Nephron (organoid): ENCODE data around the gene GSTM3.
"Not testable (repeated sequence)": the region's sequence is repeated elsewhere in the genome, so short reads cannot be mapped to it uniquely, and the experiment has no call there.

Experiments
- H3K27ac Mint-ChIP-seq, 3 experiments: 2 replicates each; pipeline ENCODE4 v1.8.0; 2020; ENCODE audit warnings: mixed read lengths in 3 of 3, mild to moderate bottlenecking in 2 of 3, moderate library complexity in 1 of 3
- H3K27me3 Mint-ChIP-seq: 2 replicates; pipeline ENCODE4 v1.8.0; 2021; ENCODE audit warnings: low read depth, mild to moderate bottlenecking, moderate library complexity, mixed read lengths
- H3K36me3 Mint-ChIP-seq: 2 replicates; pipeline ENCODE4 v1.8.0; 2020; ENCODE audit warnings: low read depth, mixed read lengths
- H3K4me1 Mint-ChIP-seq: 2 replicates; pipeline ENCODE4 v1.8.0; 2020; ENCODE audit warnings: mixed read lengths
- H3K4me3 Mint-ChIP-seq, 3 experiments: 2 replicates each; pipeline ENCODE4 v1.8.0; 2020; ENCODE audit warnings: mild to moderate bottlenecking in 3 of 3, mixed read lengths in 3 of 3, moderate library complexity in 2 of 3
- H3K9me3 Mint-ChIP-seq: 2 replicates; pipeline ENCODE4 v1.8.0; 2020; ENCODE audit warnings: mixed read lengths
- TF ChIP-seq, protein P1 (sequence below), 3 experiments: fragments of 200-600 bp; sonication (generic); IDR thresholded peaks; one replicate each; pipeline ENCODE4 v1.5.0; 2021; ENCODE audit warnings: antibody characterized with exemption in 3 of 3; ENCODE audit not compliant: unreplicated experiment in 3 of 3

The GSTM3 gene

GRCh38 chr1:109754738-109755137, 13.9 kb upstream of the GSTM3 start:
- Mint-ChIP-seq H3K4me1 (peaks cover 8% of the 10 kb centered on the region), H3K4me3 (no peak overlapping the region), H3K9me3 (no peaks in the 10 kb centered on the region), H3K27ac (no peak overlapping the region), H3K27me3 (peaks cover 10% of the 10 kb centered on the region), H3K36me3 (no peaks in the 10 kb centered on the region)
- TF ChIP-seq, protein P1, sequence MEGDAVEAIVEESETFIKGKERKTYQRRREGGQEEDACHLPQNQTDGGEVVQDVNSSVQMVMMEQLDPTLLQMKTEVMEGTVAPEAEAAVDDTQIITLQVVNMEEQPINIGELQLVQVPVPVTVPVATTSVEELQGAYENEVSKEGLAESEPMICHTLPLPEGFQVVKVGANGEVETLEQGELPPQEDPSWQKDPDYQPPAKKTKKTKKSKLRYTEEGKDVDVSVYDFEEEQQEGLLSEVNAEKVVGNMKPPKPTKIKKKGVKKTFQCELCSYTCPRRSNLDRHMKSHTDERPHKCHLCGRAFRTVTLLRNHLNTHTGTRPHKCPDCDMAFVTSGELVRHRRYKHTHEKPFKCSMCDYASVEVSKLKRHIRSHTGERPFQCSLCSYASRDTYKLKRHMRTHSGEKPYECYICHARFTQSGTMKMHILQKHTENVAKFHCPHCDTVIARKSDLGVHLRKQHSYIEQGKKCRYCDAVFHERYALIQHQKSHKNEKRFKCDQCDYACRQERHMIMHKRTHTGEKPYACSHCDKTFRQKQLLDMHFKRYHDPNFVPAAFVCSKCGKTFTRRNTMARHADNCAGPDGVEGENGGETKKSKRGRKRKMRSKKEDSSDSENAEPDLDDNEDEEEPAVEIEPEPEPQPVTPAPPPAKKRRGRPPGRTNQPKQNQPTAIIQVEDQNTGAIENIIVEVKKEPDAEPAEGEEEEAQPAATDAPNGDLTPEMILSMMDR (IDR thresholded peaks at IDR 0.05; ENCODE audit: unreplicated experiment in 3 of 3), result no peak

DNA sequence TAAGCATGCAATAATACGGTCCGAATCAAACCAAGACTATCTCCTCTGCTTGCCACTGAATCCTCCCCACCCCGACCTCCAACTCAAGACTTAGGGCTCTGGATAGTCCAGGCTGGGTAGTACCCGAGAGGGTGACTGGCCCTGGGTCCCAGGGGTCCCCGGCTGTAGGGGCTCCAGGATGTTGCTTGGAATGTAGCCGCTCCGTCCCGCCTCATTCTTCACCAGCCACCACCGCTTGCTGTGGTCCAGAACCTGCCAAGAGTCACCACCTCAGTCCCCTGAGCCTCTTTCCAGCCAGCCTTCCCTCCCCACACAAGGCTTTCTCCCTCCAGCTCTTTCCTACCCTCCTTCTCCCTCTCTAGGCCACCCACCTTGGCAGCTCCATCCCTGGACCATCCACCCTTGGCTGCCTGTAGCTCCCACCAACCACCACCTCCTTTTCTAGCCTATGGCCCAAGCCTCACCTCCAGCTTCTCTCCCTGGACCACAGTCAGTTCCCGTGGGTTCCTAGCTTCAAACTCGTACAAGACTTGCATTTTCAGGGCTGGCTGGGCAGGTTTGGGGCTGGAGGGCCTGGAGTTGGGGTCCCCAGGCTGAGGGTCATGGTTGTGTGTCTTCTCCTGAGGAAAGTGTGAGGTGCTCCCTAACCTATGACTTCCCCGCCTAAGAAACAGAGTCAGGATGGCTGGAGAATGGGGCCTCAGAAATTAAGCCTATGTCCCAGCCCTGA, 10.9 kb upstream of the GSTM3 start:
- no peaks in the 10 kb centered on the region for H3K36me3 Mint-ChIP-seq
- H3K4me3 Mint-ChIP-seq, result no peak overlapping the region

GRCh38 chr1:109750920-109751319, 10.1 kb upstream of the GSTM3 start:
- H3K4me1 Mint-ChIP-seq, result peaks cover 12% of the 10 kb centered on the region
- no peak overlapping the region for H3K4me3 Mint-ChIP-seq
- TF ChIP-seq, protein P1 (IDR thresholded peaks at IDR 0.05; ENCODE audit: unreplicated experiment in 3 of 3), result no peak
- peaks cover 16% of the 10 kb centered on the region for H3K27me3 Mint-ChIP-seq
- H3K9me3 Mint-ChIP-seq, result peaks cover 17% of the 10 kb centered on the region
- H3K27ac Mint-ChIP-seq, result no peak overlapping the region
- H3K36me3 Mint-ChIP-seq, result no peaks in the 10 kb centered on the region

More for the DNA sequence above, 10.9 kb upstream of the GSTM3 start:
- TF ChIP-seq, protein P1 (IDR thresholded peaks at IDR 0.05; ENCODE audit: unreplicated experiment in 3 of 3), result no peak
- Mint-ChIP-seq H3K27ac (no peak overlapping the region), H3K4me1 (peaks cover 12% of the 10 kb centered on the region), H3K27me3 (peaks cover 16% of the 10 kb centered on the region), H3K9me3 (peaks cover 14% of the 10 kb centered on the region)

DNA sequence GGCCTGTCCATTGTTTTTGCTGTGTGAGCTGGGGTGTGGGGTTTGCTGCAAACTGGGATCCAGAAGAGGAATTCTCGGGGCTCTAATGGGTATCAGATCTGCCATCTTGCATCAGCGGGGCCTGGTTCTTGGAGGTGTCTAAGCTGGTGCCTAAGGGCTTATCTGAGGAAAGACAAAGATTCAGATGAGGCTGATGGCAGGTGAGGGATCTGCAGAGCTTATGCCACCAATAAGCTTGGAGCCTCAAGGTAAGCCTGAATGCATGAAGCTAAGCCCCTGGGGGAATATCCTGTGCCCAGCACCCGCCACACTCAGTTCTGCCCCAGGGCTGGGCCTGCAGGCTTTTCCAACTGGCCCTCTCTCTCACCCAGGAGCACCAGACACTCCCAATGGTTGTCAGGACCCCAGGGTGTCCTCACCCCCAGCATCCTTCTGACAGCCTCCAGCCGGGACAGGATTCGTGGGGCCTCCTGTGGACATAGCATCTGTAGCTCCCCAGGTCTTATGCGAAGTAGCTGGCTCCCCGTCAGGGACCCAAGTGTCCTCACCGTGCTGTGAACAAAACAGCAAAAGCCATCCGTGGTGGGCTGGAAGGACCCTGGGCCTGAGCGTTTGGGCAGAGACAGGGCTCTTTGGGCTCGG, 9.5 kb upstream of the GSTM3 start:
- peaks cover 16% of the 10 kb centered on the region for H3K27me3 Mint-ChIP-seq
- TF ChIP-seq, protein P1 (IDR thresholded peaks at IDR 0.05; ENCODE audit: unreplicated experiment in 3 of 3), result no peak
- peaks cover 17% of the 10 kb centered on the region for H3K9me3 Mint-ChIP-seq
- no peak overlapping the region for H3K4me3 Mint-ChIP-seq
- H3K4me1 Mint-ChIP-seq, result peaks cover 12% of the 10 kb centered on the region
- H3K36me3 Mint-ChIP-seq, result no peaks in the 10 kb centered on the region
- H3K27ac Mint-ChIP-seq, result no peak overlapping the region

DNA sequence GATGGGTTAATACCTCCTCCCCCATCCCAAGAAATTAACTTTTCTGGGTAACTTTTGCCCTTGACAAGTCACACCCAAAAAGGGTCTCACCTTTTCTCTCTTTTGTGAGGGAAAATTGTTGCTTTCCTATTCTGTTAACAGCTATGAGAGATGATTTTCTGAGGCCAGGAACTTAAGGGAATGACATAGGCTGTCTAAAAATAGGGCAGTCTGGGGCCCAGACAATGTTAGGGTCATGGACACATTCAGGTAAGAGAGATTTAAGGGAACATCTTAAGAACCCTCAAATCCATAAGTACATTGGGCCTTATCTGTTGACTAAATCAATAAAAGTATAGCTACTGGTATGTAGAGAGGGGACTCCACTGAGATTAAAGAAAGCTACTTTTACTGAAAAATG, 8.4 kb upstream of the GSTM3 start:
- H3K4me3 Mint-ChIP-seq, result no peak overlapping the region
- H3K9me3 Mint-ChIP-seq, result peaks cover 17% of the 10 kb centered on the region
- TF ChIP-seq, protein P1 (IDR thresholded peaks at IDR 0.05; ENCODE audit: unreplicated experiment in 3 of 3), result no peak
- H3K27me3 Mint-ChIP-seq, result peaks cover 16% of the 10 kb centered on the region
- H3K36me3 Mint-ChIP-seq, result no peaks in the 10 kb centered on the region
- H3K27ac Mint-ChIP-seq, result no peak overlapping the region
- peaks cover 6% of the 10 kb centered on the region for H3K4me1 Mint-ChIP-seq

DNA sequence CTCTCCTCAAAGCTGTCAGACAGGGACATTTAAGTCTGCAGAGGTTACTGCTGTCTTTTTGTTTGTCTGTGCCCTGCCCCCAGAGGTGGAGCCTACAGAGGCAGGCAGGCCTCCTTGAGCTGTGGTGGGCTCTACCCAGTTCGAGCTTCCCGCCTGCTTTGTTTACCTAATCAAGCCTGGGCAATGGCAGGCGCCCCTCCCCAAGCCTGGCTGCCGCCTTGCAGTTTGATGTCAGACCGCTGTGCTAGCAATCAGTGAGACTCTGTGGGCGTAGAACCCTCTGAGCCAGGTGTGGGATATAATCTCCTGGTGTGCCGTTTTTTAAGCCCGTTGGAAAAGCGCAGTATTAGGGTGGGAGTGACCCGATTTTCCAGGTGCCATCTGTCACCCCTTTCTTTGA, 7.5 kb upstream of the GSTM3 start:
- not testable (repeated sequence) for H3K27ac Mint-ChIP-seq, H3K36me3 Mint-ChIP-seq, H3K4me3 Mint-ChIP-seq, H3K4me1 Mint-ChIP-seq
- peaks cover 16% of the 10 kb centered on the region for H3K27me3 Mint-ChIP-seq
- H3K9me3 Mint-ChIP-seq, result peaks cover 17% of the 10 kb centered on the region
